CD4-positive, alpha-beta T cell treated with Interleukin-17A for 1 hour (primary cell): Measurements from ENCODE around the gene FANCE.
A peak's percentile ranks its signal among the peaks of the same experiment; 100 is the strongest.

Experiments
- DNase-seq: peaks from one replicate; pipeline ENCODE4 v3.0.0-alpha.2; 2020

FANCE gene

GRCh38 chr6:35468980-35469750 lies 17.0 kb downstream of the FANCE start:
- DNase-seq: peak; percentile 28

GRCh38 chr6:35469751-35470662 lies 17.9 kb downstream of the FANCE start:
- peak; percentile 41 for DNase-seq

GRCh38 chr6:35470663-35471120 lies 18.6 kb downstream of the FANCE start:
- no peak for DNase-seq

GRCh38 chr6:35471836-35472345 lies 19.8 kb downstream of the FANCE start:
- DNase-seq: no peak

GRCh38 chr6:35473075-35473849 lies 21.1 kb downstream of the FANCE start:
- no peak for DNase-seq

- DNase-seq: no peak
These were observed 21.7 kb downstream of the FANCE start for GRCh38 chr6:35473850-35474130.

- DNase-seq: no peak
These were observed 22.2 kb downstream of the FANCE start for GRCh38 chr6:35474131-35474941.

- no peak for DNase-seq
These were observed 22.9 kb downstream of the FANCE start for GRCh38 chr6:35474942-35475570.

GRCh38 chr6:35475573-35475972 lies 23.4 kb downstream of the FANCE start:
- no peak for DNase-seq

GRCh38 chr6:35476004-35476403 lies 23.9 kb downstream of the FANCE start:
- DNase-seq: no peak

GRCh38 chr6:35477028-35477427 lies 24.9 kb downstream of the FANCE start:
- DNase-seq: no peak

GRCh38 chr6:35477551-35478179 lies 25.5 kb downstream of the FANCE start:
- no peak for DNase-seq

- DNase-seq: no peak
These were observed 26.1 kb downstream of the FANCE start for GRCh38 chr6:35478259-35478658.

- DNase-seq: no peak
These were observed 28.0 kb downstream of the FANCE start for GRCh38 chr6:35480176-35480575.

GRCh38 chr6:35481226-35481625 lies 29.1 kb downstream of the FANCE start:
- DNase-seq: no peak

- no peak for DNase-seq
These were observed 30.9 kb downstream of the FANCE start for GRCh38 chr6:35483062-35483461.

GRCh38 chr6:35483490-35483889 lies 31.4 kb downstream of the FANCE start:
- no peak for DNase-seq

GRCh38 chr6:35483893-35484645 lies 31.9 kb downstream of the FANCE start:
- DNase-seq: no peak

- DNase-seq: no peak
These were observed 32.8 kb downstream of the FANCE start for GRCh38 chr6:35484921-35485392.

GRCh38 chr6:35485402-35485877 lies 33.3 kb downstream of the FANCE start:
- no peak for DNase-seq
